ENCODE results near the gene TCTN2.
A peak's percentile ranks its signal among the peaks of the same experiment; 100 is the strongest.

Gene TCTN2

DNA sequence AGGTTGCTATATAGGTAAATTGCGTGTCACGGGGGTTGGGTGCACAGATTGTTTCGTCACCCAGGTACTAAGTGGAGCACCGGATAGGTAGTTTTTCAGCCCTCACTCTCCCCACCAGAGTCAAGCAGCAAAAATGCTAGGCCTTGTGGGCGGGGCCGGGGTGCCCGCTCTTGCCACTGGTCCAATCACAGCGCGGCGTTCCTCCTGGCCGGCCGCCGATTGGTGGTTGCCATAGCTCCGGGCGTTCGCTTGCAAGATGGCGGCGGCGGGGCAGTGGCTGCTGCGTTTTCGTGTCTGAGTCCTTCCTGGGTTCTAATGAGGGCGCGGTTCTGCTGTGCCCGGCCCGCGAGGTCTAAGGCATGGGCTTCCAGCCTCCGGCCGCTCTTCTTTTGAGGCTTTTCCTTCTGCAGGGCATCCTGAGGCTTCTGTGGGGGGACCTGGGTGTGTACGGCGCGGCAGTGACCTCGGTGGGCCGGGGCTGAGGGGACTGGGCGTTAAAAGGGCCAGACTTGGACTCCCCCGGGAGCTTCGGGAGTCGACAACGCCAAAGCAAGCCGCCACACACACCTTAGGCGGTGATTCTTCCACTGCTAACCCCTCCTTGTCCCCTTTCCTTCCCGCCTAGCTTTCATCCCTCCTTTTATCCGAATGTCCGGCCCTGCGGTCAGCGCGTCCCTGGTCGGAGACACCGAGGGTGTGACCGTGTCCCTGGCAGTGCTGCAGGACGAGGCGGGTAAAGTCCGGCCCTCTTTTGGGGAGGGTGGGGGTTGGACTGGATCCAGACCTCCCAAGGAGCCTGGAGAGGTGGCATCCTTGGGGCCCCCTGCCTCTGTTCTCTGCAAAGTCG, at the start of gene TCTN2:
Gene TCTN2 (plus strand): TSS at position 232 of the 847 bp plus-strand sequence. CDS start 128 bp downstream, at position 360.
- peak; percentile 80 to 88 for DNase-seq (ENCODE audit: low read depth in 1 of 2, low spot score in 1 of 2)

DNA sequence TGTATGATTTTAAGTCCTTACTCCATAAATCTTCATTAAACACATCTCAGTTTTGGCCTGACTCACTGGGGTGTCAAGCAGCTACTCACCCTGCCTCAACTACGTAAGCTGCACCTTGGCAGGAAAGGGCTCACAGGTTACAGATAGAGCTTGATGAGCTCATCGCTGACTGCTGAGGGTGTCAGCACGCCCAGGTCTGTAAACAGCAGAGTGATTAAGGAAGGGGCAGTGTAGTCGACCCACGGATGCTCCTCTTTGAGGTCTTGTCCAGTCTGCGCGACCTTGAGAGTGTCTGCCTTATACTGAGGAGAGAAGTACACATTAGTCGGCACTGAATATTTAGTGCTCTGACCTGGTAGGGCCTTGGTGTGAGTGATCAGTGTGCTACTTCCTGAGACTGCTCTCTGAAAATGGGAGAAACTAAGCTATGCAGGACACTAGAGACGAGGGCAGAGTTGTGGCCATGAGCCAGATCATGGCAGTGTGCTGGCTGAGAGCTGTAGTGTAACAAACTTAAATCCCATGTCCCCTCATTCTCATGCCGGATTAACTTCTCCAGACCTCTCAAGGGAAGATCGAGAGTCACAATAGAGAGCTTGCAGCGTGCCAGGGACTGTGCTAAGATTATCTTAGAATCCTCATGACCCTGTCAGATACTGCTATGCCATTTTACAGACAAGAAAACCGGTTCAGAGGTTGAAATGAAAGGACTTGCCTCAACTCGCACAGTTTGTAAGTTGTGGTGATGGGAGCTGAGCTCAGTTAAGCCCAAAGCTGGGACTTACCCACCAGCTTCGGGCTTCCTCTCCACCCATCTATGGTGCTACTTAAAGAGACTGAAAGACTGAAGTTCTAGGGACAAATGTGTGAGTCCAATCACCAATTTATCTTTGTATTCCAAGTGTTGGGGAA, 49.0 kb upstream of the TCTN2 start:
- no peak for DNase-seq (ENCODE audit: low read depth in 1 of 2, low spot score in 1 of 2)

GRCh38 chr12:123633379-123634141, 37.4 kb upstream of the TCTN2 start, which contains the start of the genes EIF2B1 and GTF2H3:
EIF2B1 (minus strand) TSS chr12:123633686; CDS start chr12:123633557, 129 bp downstream.
GTF2H3 (plus strand) TSS chr12:123633829; CDS start chr12:123633860, 31 bp downstream.
- peak; percentile 94 to 96 for DNase-seq (ENCODE audit: low read depth in 1 of 2, low spot score in 1 of 2)

DNA sequence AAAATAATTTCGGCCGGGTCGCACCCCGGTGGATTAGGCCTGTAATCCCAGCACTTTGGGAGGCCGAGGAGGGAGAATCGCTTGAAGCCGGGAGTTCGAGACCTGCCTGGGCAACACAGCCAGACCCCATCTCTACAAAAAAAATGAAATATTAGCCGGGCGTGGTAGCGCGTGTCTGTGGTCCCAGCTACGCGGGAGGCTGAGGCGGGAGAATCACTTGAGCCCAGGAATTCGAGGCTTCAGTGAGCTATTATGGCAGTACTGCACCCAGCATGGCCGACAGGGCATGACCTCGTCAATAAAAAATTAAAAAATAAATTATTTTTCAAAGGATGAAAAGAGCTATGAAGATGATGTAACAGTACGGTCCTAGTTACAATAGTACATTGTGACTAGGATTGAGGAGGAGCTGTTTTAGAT, 36.8 kb upstream of the TCTN2 start:
- DNase-seq (ENCODE audit: low read depth in 1 of 2, low spot score in 1 of 2), result no peak

DNA sequence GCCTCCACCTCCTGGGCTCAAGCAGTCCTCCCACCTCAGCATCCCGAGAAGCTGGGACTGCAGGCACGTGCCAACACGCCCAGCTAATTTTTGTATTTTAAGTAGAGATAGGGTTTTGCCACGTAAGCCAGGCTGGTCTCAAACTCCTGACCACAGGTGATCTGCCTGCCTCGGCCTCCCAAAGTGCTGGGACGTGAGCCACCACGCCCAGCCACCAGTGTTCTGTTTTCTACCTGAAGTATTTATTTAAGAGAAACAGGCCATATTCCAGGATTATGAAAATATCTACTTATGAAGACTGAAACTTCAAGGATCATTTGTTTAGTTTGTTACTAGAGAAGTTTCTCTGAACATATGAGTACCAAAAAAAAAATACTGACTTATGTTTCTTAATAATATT, 27.0 kb upstream of the TCTN2 start:
- DNase-seq (ENCODE audit: low read depth in 1 of 2, low spot score in 1 of 2), result no peak

- no peak for DNase-seq (ENCODE audit: low read depth in 1 of 2, low spot score in 1 of 2)
Observed at GRCh38 chr12:123645380-123645779, 25.5 kb upstream of the TCTN2 start.

GRCh38 chr12:123645878-123646277, 25.0 kb upstream of the TCTN2 start:
- no peak for DNase-seq (ENCODE audit: low read depth in 1 of 2, low spot score in 1 of 2)

DNA sequence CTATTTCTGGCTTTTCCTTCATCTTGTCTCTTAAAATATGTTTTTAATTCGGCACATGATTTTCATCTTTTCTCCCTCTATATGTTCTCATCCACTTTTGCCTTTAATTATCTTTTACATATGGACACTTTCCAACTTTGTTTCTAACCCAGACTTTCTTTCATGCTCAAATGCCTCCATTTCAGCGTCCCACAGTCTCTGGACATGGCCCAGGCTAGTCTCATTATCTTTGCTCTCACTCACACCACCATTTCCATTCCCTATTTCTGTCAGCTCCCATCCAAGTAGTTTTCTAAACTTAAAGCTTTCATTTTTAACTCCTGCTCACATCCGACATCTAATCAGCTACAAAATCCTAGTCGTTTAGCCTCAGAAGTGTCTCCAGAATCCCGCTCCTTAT, 22.5 kb upstream of the TCTN2 start:
- DNase-seq (ENCODE audit: low read depth in 1 of 2, low spot score in 1 of 2), result no peak

DNA sequence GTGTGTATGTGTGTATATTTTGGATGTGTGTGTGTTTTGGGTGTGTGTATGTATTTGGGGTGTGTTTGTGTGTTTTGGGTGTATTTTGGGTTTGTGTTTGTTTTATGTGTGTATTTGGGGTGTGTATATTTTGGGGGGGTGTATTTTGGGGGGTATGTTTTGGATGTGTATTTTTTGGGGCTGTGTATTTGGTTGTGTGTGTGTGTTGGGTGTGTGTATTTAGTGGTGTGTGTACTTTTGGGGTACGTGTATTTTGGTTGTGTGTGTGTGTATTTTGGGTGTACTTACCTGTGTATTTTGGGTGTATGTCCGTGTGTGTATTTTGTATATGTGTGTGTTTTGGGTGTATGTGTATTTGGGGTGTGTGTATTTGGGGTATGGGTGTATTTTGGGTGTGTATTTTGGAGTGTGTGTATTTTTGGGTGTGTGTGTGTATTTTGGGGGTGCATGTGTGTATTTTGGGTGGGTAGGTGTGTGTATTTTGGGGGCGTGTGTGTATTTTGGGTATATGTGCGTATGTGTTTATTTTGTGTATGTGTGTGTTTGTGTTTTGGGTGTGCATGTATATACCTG, 16.7 kb upstream of the TCTN2 start:
- no peak for DNase-seq (ENCODE audit: low read depth in 1 of 2, low spot score in 1 of 2)

DNA sequence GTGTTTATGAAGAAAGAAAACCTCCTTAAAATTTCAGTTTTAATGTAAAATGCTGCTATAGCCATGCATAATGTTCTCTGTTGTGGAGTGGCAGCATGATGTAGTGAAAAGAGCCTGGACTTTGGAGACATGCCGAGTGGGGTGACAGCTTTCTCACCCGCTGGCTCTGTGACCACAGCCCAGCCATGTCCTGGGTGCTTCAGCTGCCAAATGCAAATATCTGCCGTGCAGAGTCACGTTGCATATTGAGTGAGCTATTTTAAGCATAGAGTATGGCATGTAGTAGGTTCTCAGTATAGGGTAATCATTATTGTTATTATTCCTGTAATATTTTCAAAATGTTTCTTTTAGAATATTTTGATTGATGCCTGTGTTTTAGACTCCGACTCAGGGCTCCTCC, 15.5 kb upstream of the TCTN2 start:
- DNase-seq (ENCODE audit: low read depth in 1 of 2, low spot score in 1 of 2), result no peak

DNA sequence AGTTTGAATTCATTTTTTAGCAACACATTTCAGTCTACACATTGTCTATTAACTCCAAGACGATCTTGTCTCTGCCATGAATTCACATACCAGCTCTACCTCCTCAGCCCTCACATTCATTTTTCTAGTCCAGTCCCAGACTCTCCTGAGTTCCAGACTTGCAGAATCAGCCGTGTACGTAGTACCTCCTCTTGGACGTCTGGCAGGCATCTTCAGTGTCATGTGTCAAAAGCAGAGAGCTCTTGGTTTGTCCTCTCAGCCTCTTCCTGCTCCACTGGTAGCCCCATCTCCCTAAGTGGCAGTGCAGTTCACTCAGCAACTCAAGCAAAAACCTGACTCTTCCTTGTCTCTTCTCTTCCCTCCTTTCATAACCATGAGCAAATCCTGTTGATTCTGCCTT, 14.5 kb upstream of the TCTN2 start:
- no peak for DNase-seq (ENCODE audit: low read depth in 1 of 2, low spot score in 1 of 2)

GRCh38 chr12:123657211-123657610, 13.7 kb upstream of the TCTN2 start:
- DNase-seq (ENCODE audit: low read depth in 1 of 2, low spot score in 1 of 2), result no peak

DNA sequence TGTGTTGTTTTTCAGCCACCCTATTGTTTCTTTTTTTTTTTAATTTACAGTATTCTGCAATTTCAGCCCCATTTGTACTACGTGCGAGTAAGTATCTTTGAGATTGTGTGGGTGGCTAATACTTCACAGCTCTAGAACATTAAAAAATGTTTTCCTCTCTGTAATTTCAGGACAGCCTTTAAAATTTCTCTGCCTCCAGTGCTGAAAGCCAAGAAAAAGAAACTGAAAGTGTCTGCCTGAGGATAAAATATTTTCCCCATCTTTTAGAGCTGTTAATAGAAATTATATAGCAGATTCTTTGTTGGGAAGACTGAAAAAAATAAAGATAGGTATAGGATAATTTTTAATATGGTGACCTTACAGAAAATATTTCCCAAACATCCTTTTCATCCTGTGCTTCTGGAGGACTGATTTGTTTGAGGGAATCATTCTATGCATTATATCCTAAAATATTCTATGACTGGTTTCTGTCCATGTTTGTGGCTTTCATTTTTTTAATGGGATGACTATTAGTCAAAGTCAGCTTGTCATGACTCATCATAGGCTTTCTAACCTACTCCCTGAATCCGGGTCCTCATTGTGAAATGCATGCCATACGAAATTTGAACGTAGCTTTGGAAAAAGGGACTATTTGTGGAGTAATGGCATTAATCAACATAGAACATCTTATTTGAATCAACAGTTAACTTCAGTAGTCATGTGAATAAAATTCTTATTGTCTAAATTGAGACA, 10.8 kb upstream of the TCTN2 start:
- DNase-seq (ENCODE audit: low read depth in 1 of 2, low spot score in 1 of 2), result no peak

- DNase-seq (ENCODE audit: low read depth in 1 of 2, low spot score in 1 of 2), result no peak
Observed at GRCh38 chr12:123667771-123668170, 3.1 kb upstream of the TCTN2 start.

DNA sequence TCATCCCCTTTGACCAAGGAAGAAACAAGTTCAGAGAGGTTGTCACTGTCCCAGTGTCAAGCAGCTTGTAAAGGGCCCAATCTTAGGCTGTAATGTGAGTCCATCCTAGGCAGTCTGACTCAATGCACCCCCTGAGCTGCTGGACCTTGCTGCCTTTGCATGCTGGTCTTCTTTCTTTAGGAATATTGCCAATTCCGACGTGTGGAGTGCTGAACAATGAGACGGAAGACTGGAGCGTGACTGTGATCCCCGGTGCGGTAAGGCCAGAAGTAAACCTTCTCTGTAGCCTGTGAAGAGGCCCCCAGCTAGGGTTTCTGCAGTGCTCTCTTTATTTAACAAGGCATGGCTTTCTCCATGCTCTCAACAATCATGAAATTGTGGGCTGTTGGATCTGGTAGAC, 963 bp downstream of the TCTN2 start:
- DNase-seq (ENCODE audit: low read depth in 1 of 2, low spot score in 1 of 2), result no peak

DNA sequence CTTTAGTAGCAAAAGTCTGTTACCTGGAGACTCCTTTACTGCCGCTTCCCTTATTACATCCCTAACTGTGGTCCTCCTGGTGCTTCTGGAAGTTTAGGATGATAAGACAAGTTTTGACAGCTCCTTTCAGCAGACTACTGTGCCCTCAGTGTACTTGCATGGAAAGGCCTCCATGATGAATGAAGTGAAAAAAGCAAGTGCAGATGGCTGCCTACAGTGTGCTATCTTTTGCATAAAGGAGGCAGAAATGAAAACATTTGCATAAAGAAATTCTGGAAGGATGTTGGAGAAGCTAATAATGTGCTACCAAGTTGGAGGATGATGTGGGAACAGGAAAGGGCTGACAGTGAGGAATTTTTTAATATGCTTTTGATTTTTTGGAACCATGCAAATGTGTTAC, 4.5 kb downstream of the TCTN2 start:
- DNase-seq (ENCODE audit: low read depth in 1 of 2, low spot score in 1 of 2), result no peak

DNA sequence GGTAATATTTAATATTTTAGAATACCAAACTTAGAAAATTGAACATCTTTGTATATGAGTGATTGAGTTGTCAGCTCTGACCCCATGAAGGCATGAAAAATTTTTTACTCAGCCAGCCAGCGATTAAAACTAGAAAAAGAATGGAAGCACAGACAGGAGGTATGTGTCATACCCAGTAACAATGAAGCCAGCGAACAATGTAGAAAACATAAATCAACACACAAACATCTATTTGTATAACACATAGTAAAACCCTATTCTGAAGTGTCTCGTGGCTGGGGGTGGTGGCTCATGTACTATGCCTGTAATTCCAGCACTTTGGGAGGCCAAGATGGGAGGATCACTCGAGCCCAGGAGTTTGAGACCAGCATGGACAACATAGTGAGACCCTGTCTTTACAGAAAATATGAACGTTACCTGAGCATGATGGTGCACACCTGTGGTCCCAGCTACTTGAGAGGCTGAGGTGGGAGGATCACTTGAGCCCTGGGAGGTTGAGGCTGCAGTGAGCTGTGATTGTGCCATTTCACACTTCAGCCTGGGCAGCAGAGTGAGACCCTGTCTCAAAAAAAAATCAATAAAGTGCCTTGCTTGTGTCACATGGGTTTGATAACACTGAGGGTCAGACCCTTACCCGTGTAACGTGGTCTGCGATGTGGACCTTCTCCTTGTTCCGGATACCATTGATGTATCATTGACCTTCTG, 5.9 kb downstream of the TCTN2 start:
- DNase-seq (ENCODE audit: low read depth in 1 of 2, low spot score in 1 of 2), result no peak

DNA sequence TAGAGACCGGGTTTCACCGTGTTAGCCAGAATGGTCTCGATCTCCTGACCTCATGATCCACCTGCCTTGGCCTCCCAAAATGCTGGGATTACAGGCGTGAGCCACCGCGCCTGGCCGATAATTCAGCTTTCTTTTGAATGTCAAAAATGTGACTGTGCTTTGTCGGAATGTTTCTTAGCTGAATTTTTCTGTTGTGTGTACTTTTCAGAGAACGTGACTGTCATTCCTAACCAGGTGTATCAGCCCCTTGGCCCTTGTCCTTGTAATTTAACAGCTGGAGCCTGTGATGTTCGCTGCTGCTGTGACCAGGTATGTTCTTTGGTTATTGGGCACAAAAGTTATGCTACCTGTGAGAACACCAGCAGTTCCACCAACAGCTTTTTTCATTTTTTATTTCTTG, 8.1 kb downstream of the TCTN2 start:
- DNase-seq (ENCODE audit: low read depth in 1 of 2, low spot score in 1 of 2), result no peak

GRCh38 chr12:123681605-123682004, 10.7 kb downstream of the TCTN2 start:
- DNase-seq (ENCODE audit: low read depth in 1 of 2, low spot score in 1 of 2), result no peak

Measured in activated CD4-positive, alpha-beta T cell treated with anti-CD3 and anti-CD28 coated beads, Interleukin-2, amount 50 U/mL, for 24 hours (primary cell).